ENCODE measurements around the gene LDB2.

The LDB2 gene

GRCh38 chr4:16884673-16885460 is 13.6 kb downstream of the LDB2 start:
- DNase-seq: no peak

GRCh38 chr4:16883806-16884205 is 14.6 kb downstream of the LDB2 start:
- no peak for DNase-seq

- DNase-seq: no peak
Measured at GRCh38 chr4:16881151-16881884, 17.1 kb downstream of the LDB2 start.

GRCh38 chr4:16875487-16875886 is 23.0 kb downstream of the LDB2 start:
- DNase-seq: peak; percentile 42

GRCh38 chr4:16869594-16870245 is 28.7 kb downstream of the LDB2 start:
- no peak for DNase-seq

GRCh38 chr4:16868674-16869073 is 29.8 kb downstream of the LDB2 start:
- no peak for DNase-seq

- DNase-seq: no peak
Measured at GRCh38 chr4:16867827-16868226, 30.6 kb downstream of the LDB2 start.

- no peak for DNase-seq
Measured at GRCh38 chr4:16866974-16867373, 31.5 kb downstream of the LDB2 start.

GRCh38 chr4:16865897-16866283 is 32.6 kb downstream of the LDB2 start:
- DNase-seq: no peak

- no peak for DNase-seq
Measured at GRCh38 chr4:16865209-16865896, 33.1 kb downstream of the LDB2 start.

GRCh38 chr4:16864199-16864598 is 34.2 kb downstream of the LDB2 start:
- no peak for DNase-seq

- no peak for DNase-seq
Measured at GRCh38 chr4:16862697-16863096, 35.7 kb downstream of the LDB2 start.

GRCh38 chr4:16860516-16860915 is 37.9 kb downstream of the LDB2 start:
- DNase-seq: peak; percentile 73

GRCh38 chr4:16859031-16859430 is 39.4 kb downstream of the LDB2 start:
- no peak for DNase-seq

- DNase-seq: peak; percentile 13
Measured at GRCh38 chr4:16858275-16858752, 40.1 kb downstream of the LDB2 start.

- DNase-seq: no peak
Measured at GRCh38 chr4:16857425-16857824, 41.0 kb downstream of the LDB2 start.

- DNase-seq: no peak
Measured at GRCh38 chr4:16853640-16854039, 44.8 kb downstream of the LDB2 start.

GRCh38 chr4:16852644-16853043 is 45.8 kb downstream of the LDB2 start:
- DNase-seq: no peak

GRCh38 chr4:16852228-16852627 is 46.2 kb downstream of the LDB2 start:
- DNase-seq: no peak

GRCh38 chr4:16846540-16847117 is 51.8 kb downstream of the LDB2 start:
- DNase-seq: no peak

GRCh38 chr4:16844816-16845586 is 53.4 kb downstream of the LDB2 start:
- DNase-seq: no peak

Data from NCI-H226 (cell line).